ENCODE data around the gene MANBA.
"Not testable (repeated sequence)": the region's sequence is repeated elsewhere in the genome, so short reads cannot be mapped to it uniquely, and the experiment has no call there.

DNA sequence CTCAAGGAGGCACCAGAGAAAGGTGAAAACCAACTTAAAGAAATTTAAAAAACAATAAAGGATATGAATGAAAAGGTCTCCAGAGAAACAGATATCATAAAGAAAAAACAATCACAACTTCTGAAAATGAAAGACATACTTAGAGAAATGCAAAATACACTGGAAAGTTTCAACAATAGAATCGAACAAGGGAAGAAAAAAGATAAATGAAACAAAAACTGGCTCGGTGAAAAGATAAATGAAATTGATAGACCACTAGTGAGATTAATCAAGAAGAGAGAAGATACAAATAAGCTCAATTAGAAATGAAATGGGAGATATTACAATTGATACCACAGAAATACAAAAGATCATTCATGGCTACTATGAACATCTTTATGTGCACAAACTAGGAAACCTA lies 22.0 kb downstream of the MANBA start:
- TF ChIP-seq CTCF (IDR thresholded peaks at IDR 0.05); ZFX (IDR thresholded peaks at IDR 0.05; ENCODE audit: borderline replicate concordance): not testable (repeated sequence)

All from 22Rv1 (cell line).